Measurements from ENCODE around the gene NLRP1.

DNA sequence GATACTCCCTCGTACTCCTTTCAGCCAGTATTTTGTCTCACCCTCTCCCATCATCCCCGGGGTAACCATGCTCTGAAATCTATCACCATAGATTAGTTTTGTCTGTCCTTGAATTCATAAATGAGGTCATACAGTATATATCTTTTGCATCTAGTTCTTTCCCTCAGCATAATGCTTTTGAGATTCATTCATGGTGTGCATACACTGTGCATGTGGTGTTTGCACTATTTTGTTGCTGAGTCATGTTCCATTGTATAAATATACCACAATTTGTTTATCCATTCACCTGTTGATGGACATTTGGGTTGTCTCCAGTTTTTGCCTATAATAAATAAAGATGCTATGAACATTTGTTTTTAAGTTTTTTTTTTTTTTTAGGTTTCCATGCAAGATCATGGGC lies 34.2 kb upstream of the NLRP1 start:
- TF ChIP-seq, protein P1, sequence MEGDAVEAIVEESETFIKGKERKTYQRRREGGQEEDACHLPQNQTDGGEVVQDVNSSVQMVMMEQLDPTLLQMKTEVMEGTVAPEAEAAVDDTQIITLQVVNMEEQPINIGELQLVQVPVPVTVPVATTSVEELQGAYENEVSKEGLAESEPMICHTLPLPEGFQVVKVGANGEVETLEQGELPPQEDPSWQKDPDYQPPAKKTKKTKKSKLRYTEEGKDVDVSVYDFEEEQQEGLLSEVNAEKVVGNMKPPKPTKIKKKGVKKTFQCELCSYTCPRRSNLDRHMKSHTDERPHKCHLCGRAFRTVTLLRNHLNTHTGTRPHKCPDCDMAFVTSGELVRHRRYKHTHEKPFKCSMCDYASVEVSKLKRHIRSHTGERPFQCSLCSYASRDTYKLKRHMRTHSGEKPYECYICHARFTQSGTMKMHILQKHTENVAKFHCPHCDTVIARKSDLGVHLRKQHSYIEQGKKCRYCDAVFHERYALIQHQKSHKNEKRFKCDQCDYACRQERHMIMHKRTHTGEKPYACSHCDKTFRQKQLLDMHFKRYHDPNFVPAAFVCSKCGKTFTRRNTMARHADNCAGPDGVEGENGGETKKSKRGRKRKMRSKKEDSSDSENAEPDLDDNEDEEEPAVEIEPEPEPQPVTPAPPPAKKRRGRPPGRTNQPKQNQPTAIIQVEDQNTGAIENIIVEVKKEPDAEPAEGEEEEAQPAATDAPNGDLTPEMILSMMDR (IDR thresholded peaks at IDR 0.05) = no peak
- TF ChIP-seq EZH2 (IDR thresholded peaks at IDR 0.05) (no peak), EZH2phosphoT487 (IDR thresholded peaks at IDR 0.05) (no peak)

All from neural progenitor cell (in vitro differentiated cells).